NOMO-1 (cell line): ENCODE measurements around the gene KCNH8.

Source experiments
- DNase-seq, 2 experiments: peaks; one replicate each; lab custom pipeline; 2025; ENCODE audit not compliant: unreplicated experiment in 2 of 2; lab: John Stamatoyannopoulos, UW

Gene KCNH8

GRCh38 chr3:19248143-19248542, 99.8 kb downstream of the KCNH8 start:
- no peak for DNase-seq

DNA sequence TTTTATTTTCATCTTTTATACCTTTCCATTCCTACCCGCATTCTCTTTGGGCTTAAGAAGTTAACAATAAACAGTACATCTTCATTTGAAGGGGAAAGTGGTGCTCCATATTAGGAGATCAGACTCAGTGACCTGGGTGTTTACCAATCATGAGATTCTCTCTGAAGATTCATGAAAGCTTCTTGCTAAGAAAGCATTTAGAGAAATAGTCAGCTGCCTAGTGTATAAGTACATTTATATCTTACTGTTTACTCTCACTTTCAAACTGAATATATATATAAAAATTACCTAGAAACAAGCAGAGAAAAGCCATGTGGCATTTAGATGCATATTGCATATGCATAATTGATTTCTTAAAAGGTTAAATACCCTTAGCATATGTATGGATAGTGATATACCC, 100.5 kb downstream of the KCNH8 start:
- no peak for DNase-seq

GRCh38 chr3:19250959-19251610, 102.8 kb downstream of the KCNH8 start:
- DNase-seq, result no peak

- no peak for DNase-seq
Observed at GRCh38 chr3:19254189-19254588, 105.9 kb downstream of the KCNH8 start.

GRCh38 chr3:19254784-19255338, 106.6 kb downstream of the KCNH8 start:
- no peak for DNase-seq

- no peak for DNase-seq
Observed at GRCh38 chr3:19256313-19256712, 108.0 kb downstream of the KCNH8 start.

DNA sequence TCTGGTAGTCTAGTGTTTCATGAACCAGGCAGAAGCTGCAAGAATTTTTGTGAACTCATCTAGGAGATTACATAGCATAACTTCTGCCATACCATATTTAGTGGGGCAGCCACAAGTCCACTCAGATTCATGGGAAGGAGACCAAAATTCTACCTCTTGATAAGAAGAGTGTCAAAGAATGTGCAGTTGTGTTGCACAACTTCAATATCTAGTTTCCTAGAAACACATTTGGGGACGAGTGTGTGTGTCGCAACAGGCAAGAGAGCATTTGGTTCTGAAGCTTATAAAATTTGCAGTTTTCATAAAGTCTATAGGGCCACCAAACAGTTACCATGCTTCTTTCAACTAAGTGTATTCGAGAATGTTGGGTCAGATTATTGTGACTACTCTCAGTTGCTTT, 115.3 kb downstream of the KCNH8 start:
- no peak for DNase-seq

- DNase-seq, result peak in 1 of 2 experiments; percentile 16
Observed at GRCh38 chr3:19264424-19264823, 116.1 kb downstream of the KCNH8 start.

GRCh38 chr3:19267040-19267439, 118.7 kb downstream of the KCNH8 start:
- DNase-seq, result no peak

- no peak for DNase-seq
Observed at GRCh38 chr3:19270481-19270880, 122.2 kb downstream of the KCNH8 start.

GRCh38 chr3:19272296-19272695, 124.0 kb downstream of the KCNH8 start:
- DNase-seq, result no peak

- no peak for DNase-seq
Observed at GRCh38 chr3:19273091-19273490, 124.8 kb downstream of the KCNH8 start.

DNA sequence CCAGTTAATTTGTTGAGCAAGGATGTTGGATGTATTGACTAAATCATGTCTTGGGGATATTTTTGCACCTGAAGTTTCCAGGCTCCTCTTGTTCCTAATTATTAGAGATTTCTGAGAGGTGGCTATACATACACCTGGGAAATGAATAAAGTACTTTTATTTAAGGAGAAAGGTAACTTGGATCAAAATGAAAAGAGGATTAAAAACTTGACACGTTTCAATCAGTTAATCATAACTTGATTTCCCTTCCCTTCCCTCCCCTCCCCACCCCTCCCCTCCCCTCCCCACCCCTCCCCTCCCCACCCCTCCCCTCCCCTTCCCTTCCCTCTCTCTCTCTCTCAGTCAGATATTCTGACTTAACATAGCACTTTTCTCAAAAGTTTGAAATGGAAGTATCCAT, 126.3 kb downstream of the KCNH8 start:
- no peak for DNase-seq

DNA sequence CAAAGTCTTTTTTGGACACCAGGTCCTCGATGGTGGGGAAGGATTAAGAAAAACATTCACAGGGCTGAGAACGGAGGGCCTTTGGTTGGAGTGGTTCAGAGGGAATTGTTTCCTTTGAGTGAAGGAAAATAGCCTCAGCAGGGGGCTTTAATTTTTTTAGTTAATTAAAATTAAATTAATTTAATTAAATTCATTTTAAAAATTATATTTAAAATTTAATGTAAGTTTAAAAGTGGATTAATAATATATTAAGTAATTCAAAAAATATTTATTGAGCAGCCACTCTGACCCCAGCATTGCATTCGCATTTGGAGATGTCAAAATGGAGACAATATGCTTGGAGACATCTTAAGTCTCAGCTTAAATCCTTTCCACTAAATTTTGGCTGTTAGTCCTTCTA, 136.7 kb downstream of the KCNH8 start:
- DNase-seq, result no peak

- DNase-seq, result no peak
Observed at GRCh38 chr3:19293295-19293694, 145.0 kb downstream of the KCNH8 start.

DNA sequence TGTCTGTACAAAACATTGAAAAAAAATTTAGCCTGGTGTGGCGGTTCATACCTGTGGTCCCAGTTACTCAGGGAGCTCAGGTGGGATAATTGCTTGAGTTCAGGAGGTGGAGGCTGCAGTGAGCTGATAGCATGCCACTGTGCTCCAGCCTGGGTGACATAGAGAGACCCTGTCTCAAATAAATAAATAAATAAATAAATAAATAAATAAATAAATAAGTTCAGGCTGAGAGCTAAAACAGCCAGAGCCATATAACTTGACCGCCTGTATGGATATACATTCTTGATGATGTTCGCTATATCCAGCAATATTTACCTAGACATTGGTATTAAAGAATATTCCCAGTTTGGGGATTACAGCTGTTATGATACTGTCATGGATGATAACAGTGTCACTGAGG, 146.9 kb downstream of the KCNH8 start:
- no peak for DNase-seq

DNA sequence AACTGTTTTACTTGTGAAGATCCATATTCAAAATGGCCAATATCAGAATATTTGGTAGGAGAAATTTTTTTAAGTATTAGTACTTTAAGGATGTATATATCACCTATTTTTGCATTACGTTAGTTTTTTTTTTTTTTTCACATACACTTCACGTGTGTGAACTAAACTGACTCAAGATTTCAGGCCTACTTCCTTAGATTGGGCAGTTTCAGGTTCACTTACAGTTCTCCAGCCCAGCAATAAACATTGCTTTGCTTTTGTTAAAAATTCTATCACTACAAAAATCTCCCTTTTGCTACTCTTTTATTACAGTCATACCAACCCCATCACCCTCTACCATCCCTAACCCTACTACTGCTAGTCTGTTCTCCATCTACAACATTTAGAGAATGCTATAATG, 183.6 kb downstream of the KCNH8 start:
- DNase-seq, result no peak

- no peak for DNase-seq
Observed at GRCh38 chr3:19334120-19334519, 185.8 kb downstream of the KCNH8 start.

- DNase-seq, result no peak
Observed at GRCh38 chr3:19338769-19339168, 190.5 kb downstream of the KCNH8 start.

DNA sequence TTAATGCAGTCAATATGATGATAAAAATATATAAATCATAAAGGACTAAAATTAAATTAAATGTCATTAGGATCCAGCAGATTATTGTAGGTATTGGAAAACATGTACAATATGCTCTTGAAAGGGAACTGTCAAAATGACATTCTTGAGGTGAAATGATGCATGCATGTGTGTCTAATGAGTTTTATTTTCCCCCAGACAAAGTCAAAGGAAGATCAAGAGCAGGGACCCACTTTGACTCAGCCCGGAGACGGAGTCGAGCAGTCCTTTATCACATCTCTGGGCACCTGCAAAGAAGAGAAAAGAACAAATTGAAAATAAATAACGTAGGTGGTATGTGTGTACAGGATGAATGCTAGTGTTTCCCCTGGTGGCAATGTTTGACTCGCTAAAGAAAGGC, 194.1 kb downstream of the KCNH8 start:
- DNase-seq, result no peak

- DNase-seq, result no peak
Observed at GRCh38 chr3:19346759-19347158, 198.4 kb downstream of the KCNH8 start.

GRCh38 chr3:19347671-19348070, 199.4 kb downstream of the KCNH8 start:
- DNase-seq, result no peak

DNA sequence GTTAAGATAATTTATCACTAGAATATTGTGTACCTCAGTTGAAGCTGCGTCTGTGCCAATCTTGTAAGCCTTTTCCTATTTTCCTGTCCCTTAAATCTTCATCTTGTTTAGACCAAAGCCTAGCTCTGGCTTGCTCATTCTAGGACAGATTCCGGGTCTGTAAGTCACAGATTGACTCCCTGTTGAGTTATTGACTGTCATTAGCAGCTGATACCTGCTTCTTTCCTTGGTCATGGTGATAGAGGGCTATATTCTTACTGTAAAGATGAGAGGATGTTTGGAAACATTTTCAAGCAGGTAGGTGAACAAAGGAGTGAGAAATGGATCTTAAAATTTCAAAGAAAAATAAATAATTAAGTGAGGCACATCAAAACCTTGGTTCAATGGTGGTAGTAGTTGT, 200.2 kb downstream of the KCNH8 start:
- no peak for DNase-seq
